K562 (cell line): Measurements from ENCODE around the gene L3HYPDH. TPM values are rescaled to one million over a fixed set of nuclear protein-coding genes. Genes with fewer than 3 reads are reported as not detected.

Experiments used
- CBX3 ChIP-seq, 2 experiments: IDR thresholded peaks; 1 replicate in 1 of 2; 2 replicates in 1 of 2; pipeline ENCODE4 v1.6.1; 2012; ENCODE audit warnings: inconsistent platforms in 2 of 2, low read length in 2 of 2, borderline replicate concordance in 1 of 2, control low read depth in 1 of 2
- RBM22 ChIP-seq: fragments of 200-400 bp; formaldehyde crosslinking; IDR thresholded peaks from 2 replicates; pipeline ENCODE4 v1.6.1; 2018; ENCODE audit warnings: low read length, low read depth; ENCODE audit not compliant: poor library complexity, severe bottlenecking
- TBP ChIP-seq: optimal IDR thresholded peaks from 2 replicates; pipeline ENCODE3; 2011; ENCODE audit warnings: low read depth, low read length, improper control_type of control experiment
- ZBTB40 ChIP-seq, 2 experiments: fragments of 450-650 bp in 1 of 2; sonication (generic) in 1 of 2; formaldehyde crosslinking in 1 of 2; IDR thresholded peaks; 2 replicates each; pipeline versions ENCODE4 v1.7.1 to v1.9.0; 2016 to 2022; ENCODE audit warnings: inconsistent platforms in 1 of 2, mild to moderate bottlenecking in 1 of 2, missing genetic modification reagents in 1 of 2
- ZNF140 ChIP-seq: fragments of 250-450 bp; sonication (Bioruptor Pico); IDR thresholded peaks from 2 replicates; pipeline ENCODE4 v1.8.0; 2021; ENCODE audit warnings: moderate library complexity, mild to moderate bottlenecking, inconsistent platforms
- polyA plus RNA-seq, 8 experiments: library from polyadenylated mRNA; depleted of rRNA in 4 of 8; stranded (reverse) in 5 of 8; unstranded in 3 of 8; fragments of >200 nt; fragmentation: Nextera tagmentation in 2 of 8; fragmentation: Illumina TruSeq in 1 of 8; extraction: Ambion mirVana in 2 of 8; extraction: Trizol in 1 of 8; gene quantifications; 2 replicates each; pipeline versions ENCODE4 v1.2.1 to v1.2.3, GENCODE V29; 2011 to 2014; ENCODE audit warnings: inconsistent platforms in 1 of 8, missing spikeins in 1 of 8
- total RNA-seq, 7 experiments: library from RNA; depleted of rRNA in 6 of 7; stranded (reverse); fragments of >200 nt in 6 of 7; fragmentation: Illumina TruSeq in 2 of 7; extraction: Trizol in 2 of 7; gene quantifications; 2 replicates each; pipeline versions ENCODE4 v1.2.1 to v1.2.3, GENCODE V29; 2011 to 2021; ENCODE audit warnings: low replicate concordance in 1 of 7
- TF ChIP-seq, protein P1 (sequence below): fragments of 450-650 bp; IDR thresholded peaks from 2 replicates; pipeline ENCODE4 v1.6.1; 2016; ENCODE audit warnings: mild to moderate bottlenecking, moderate library complexity

Gene L3HYPDH
- total and polyA plus RNA-seq, 9 of the 15 experiments (the other 6 are each of a cell fraction or from before 2014, with no cell fraction given): 12.8 to 36.5 (median 19.3) TPM

GRCh38 chr14:59461891-59462290 lies 22.3 kb downstream of the L3HYPDH start (continued):
- TF ChIP-seq, protein P1, sequence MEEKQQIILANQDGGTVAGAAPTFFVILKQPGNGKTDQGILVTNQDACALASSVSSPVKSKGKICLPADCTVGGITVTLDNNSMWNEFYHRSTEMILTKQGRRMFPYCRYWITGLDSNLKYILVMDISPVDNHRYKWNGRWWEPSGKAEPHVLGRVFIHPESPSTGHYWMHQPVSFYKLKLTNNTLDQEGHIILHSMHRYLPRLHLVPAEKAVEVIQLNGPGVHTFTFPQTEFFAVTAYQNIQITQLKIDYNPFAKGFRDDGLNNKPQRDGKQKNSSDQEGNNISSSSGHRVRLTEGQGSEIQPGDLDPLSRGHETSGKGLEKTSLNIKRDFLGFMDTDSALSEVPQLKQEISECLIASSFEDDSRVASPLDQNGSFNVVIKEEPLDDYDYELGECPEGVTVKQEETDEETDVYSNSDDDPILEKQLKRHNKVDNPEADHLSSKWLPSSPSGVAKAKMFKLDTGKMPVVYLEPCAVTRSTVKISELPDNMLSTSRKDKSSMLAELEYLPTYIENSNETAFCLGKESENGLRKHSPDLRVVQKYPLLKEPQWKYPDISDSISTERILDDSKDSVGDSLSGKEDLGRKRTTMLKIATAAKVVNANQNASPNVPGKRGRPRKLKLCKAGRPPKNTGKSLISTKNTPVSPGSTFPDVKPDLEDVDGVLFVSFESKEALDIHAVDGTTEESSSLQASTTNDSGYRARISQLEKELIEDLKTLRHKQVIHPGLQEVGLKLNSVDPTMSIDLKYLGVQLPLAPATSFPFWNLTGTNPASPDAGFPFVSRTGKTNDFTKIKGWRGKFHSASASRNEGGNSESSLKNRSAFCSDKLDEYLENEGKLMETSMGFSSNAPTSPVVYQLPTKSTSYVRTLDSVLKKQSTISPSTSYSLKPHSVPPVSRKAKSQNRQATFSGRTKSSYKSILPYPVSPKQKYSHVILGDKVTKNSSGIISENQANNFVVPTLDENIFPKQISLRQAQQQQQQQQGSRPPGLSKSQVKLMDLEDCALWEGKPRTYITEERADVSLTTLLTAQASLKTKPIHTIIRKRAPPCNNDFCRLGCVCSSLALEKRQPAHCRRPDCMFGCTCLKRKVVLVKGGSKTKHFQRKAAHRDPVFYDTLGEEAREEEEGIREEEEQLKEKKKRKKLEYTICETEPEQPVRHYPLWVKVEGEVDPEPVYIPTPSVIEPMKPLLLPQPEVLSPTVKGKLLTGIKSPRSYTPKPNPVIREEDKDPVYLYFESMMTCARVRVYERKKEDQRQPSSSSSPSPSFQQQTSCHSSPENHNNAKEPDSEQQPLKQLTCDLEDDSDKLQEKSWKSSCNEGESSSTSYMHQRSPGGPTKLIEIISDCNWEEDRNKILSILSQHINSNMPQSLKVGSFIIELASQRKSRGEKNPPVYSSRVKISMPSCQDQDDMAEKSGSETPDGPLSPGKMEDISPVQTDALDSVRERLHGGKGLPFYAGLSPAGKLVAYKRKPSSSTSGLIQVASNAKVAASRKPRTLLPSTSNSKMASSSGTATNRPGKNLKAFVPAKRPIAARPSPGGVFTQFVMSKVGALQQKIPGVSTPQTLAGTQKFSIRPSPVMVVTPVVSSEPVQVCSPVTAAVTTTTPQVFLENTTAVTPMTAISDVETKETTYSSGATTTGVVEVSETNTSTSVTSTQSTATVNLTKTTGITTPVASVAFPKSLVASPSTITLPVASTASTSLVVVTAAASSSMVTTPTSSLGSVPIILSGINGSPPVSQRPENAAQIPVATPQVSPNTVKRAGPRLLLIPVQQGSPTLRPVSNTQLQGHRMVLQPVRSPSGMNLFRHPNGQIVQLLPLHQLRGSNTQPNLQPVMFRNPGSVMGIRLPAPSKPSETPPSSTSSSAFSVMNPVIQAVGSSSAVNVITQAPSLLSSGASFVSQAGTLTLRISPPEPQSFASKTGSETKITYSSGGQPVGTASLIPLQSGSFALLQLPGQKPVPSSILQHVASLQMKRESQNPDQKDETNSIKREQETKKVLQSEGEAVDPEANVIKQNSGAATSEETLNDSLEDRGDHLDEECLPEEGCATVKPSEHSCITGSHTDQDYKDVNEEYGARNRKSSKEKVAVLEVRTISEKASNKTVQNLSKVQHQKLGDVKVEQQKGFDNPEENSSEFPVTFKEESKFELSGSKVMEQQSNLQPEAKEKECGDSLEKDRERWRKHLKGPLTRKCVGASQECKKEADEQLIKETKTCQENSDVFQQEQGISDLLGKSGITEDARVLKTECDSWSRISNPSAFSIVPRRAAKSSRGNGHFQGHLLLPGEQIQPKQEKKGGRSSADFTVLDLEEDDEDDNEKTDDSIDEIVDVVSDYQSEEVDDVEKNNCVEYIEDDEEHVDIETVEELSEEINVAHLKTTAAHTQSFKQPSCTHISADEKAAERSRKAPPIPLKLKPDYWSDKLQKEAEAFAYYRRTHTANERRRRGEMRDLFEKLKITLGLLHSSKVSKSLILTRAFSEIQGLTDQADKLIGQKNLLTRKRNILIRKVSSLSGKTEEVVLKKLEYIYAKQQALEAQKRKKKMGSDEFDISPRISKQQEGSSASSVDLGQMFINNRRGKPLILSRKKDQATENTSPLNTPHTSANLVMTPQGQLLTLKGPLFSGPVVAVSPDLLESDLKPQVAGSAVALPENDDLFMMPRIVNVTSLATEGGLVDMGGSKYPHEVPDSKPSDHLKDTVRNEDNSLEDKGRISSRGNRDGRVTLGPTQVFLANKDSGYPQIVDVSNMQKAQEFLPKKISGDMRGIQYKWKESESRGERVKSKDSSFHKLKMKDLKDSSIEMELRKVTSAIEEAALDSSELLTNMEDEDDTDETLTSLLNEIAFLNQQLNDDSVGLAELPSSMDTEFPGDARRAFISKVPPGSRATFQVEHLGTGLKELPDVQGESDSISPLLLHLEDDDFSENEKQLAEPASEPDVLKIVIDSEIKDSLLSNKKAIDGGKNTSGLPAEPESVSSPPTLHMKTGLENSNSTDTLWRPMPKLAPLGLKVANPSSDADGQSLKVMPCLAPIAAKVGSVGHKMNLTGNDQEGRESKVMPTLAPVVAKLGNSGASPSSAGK: no peak
- TF ChIP-seq TBP (no peak), RBM22 (no peak), ZBTB40 (IDR thresholded peaks at IDR 0.05) (no peak), ZBTB40 (CRISPR knock-in tag; IDR thresholded peaks at IDR 0.05) (no peak), ZNF140 (CRISPR knock-in tag) (no peak), CBX3 (IDR thresholded peaks at IDR 0.05; ENCODE audit: borderline replicate concordance in 1 of 2, low read length in 2 of 2) (no peak)
